WTC11 (cell line): ENCODE measurements around the gene LRSAM1. TPM values are rescaled to one million over a fixed set of nuclear protein-coding genes. Genes with fewer than 3 reads are reported as not detected.

ENCODE experiments used
- ATAC-seq: fragments of 200-7000 bp; cut with Tn5 transposase; 2 replicates; pipeline ENCODE4 v1.10.0; 2021; ENCODE audit warnings: mild to moderate bottlenecking, moderate library complexity
- CTCF ChIA-PET: fragments of 300-600 bp; sonication (Branson Sonifier 250); formaldehyde crosslinking; loops from one replicate; lab custom pipeline; 2021; ENCODE audit warnings: antibody characterized with exemption; lab: Charles Lee
- POLR2A ChIA-PET: fragments of 350-600 bp; sonication (Branson Sonifier 250); formaldehyde crosslinking; loops from one replicate; lab custom pipeline; 2021; ENCODE audit warnings: antibody characterized with exemption; lab: Charles Lee
- DNase-seq: peaks from one replicate; pipeline ENCODE4 v3.0.0; 2021; ENCODE audit warnings: low spot score
- H3K27ac Mint-ChIP-seq: 2 replicates; pipeline ENCODE4 v1.8.0; 2021; ENCODE audit warnings: mixed read lengths
- H3K27me3 Mint-ChIP-seq: 2 replicates; pipeline ENCODE4 v1.8.0; 2021; ENCODE audit warnings: low read depth, mild to moderate bottlenecking, moderate library complexity, mixed read lengths
- H3K36me3 Mint-ChIP-seq: 2 replicates; pipeline ENCODE4 v1.8.0; 2021; ENCODE audit warnings: mixed read lengths
- H3K4me1 Mint-ChIP-seq: 2 replicates; pipeline ENCODE4 v1.8.0; 2022; ENCODE audit warnings: mixed read lengths
- H3K4me3 Mint-ChIP-seq: 2 replicates; pipeline ENCODE4 v1.8.0; 2021; ENCODE audit warnings: mild to moderate bottlenecking, moderate library complexity, mixed read lengths
- H3K9me3 Mint-ChIP-seq: 2 replicates; pipeline ENCODE4 v1.8.0; 2021; ENCODE audit warnings: mixed read lengths
- ARID4B ChIP-seq: sonication (generic); formaldehyde crosslinking; IDR thresholded peaks from 2 replicates; pipeline ENCODE4 v1.8.0; 2023; ENCODE audit warnings: missing genetic modification reagents, mild to moderate bottlenecking, borderline replicate concordance
- CREM ChIP-seq: sonication (generic); formaldehyde crosslinking; IDR thresholded peaks from 2 replicates; pipeline ENCODE4 v1.8.1; 2022; ENCODE audit warnings: mild to moderate bottlenecking, missing genetic modification reagents, moderate library complexity
- GRHL2 ChIP-seq: fragments of 250-450 bp; sonication (Bioruptor Pico); IDR thresholded peaks from 2 replicates; pipeline ENCODE4 v1.8.0; 2022; ENCODE audit warnings: mild to moderate bottlenecking, moderate library complexity; ENCODE audit not compliant: insufficient replicate concordance, severe bottlenecking
- KAT7 ChIP-seq: sonication (generic); formaldehyde crosslinking; IDR thresholded peaks from 2 replicates; pipeline ENCODE4 v1.8.1; 2023; ENCODE audit warnings: missing genetic modification reagents, mild to moderate bottlenecking, borderline replicate concordance
- TP53 ChIP-seq: sonication (generic); formaldehyde crosslinking; IDR thresholded peaks from 2 replicates; pipeline ENCODE4 v1.8.1; 2023; ENCODE audit warnings: mild to moderate bottlenecking, missing genetic modification reagents
- ZNF121 ChIP-seq: sonication (generic); formaldehyde crosslinking; IDR thresholded peaks from 2 replicates; pipeline ENCODE4 v1.8.0; 2023; ENCODE audit warnings: missing genetic modification reagents
- ZNF396 ChIP-seq: fragments of 250-450 bp; sonication (Bioruptor Pico); IDR thresholded peaks from 2 replicates; pipeline ENCODE4 v1.8.0; 2021; ENCODE audit warnings: mild to moderate bottlenecking, moderate library complexity, borderline replicate concordance
- ZNF425 ChIP-seq: fragments of 250-450 bp; sonication (Bioruptor Pico); conservative IDR thresholded peaks from 2 replicates; pipeline ENCODE4 v1.9.0; 2021; ENCODE audit warnings: mild to moderate bottlenecking
- total RNA-seq: library from RNA; stranded (reverse); gene quantifications from 3 replicates; pipeline ENCODE4 v1.2.3, GENCODE V29; 2021
- TF ChIP-seq, protein P1 (sequence below): sonication (generic); formaldehyde crosslinking; IDR thresholded peaks from 2 replicates; pipeline ENCODE4 v1.8.0; 2022; ENCODE audit warnings: mild to moderate bottlenecking, missing genetic modification reagents
- TF ChIP-seq, protein P2 (sequence below): sonication (generic); formaldehyde crosslinking; IDR thresholded peaks from 2 replicates; pipeline ENCODE4 v1.8.1; 2023; ENCODE audit warnings: mild to moderate bottlenecking, moderate library complexity, missing genetic modification reagents
- TF ChIP-seq, protein P3 (sequence below): sonication (generic); formaldehyde crosslinking; IDR thresholded peaks from 2 replicates; pipeline ENCODE4 v1.8.1; 2023; ENCODE audit warnings: mild to moderate bottlenecking, missing genetic modification reagents, moderate library complexity

Gene LRSAM1
- total RNA-seq, 1 experiment from 2014 or later = 32.4 TPM

- TF ChIP-seq, protein P1, sequence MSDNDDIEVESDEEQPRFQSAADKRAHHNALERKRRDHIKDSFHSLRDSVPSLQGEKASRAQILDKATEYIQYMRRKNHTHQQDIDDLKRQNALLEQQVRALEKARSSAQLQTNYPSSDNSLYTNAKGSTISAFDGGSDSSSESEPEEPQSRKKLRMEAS (CRISPR knock-in tag) = no peak
- TF ChIP-seq ZNF425 (CRISPR knock-in tag) = no peak
- TF ChIP-seq, all 79 proteins: peak for 0
Measured at GRCh38 chr9:127517620-127518019, 66.3 kb downstream of the LRSAM1 start (continued).

GRCh38 chr9:127518091-127518856 lies 67.0 kb downstream of the LRSAM1 start:
- ATAC-seq (no peak), DNase-seq (no peak)
- Mint-ChIP-seq H3K9me3 (peaks cover 7% of the 10 kb centered on the region), H3K27me3 (no peaks in the 10 kb centered on the region), H3K27ac (0 out of 2 replicates have a peak overlapping the region, but pooled peaks have one; percentile 49), H3K4me3 (no peak overlapping the region), H3K36me3 (peaks cover 36% of the 10 kb centered on the region), H3K4me1 (peaks cover 14% of the 10 kb centered on the region)
- ChIA-PET CTCF (interaction anchor here (0.6 to 1.9 kb wide), 6 partner anchors 14 to 315 kb away, joined by 3 to 7 read pairs (median 5); partner anchors contain the start of gene TOR2A), POLR2A (no interaction called here)
- no peak for TF ChIP-seq ARID4B (CRISPR knock-in tag)
- no peak for TF ChIP-seq TP53 (CRISPR knock-in tag)
- TF ChIP-seq CREM = no peak
- TF ChIP-seq, protein P1 (CRISPR knock-in tag) = no peak
- TF ChIP-seq ZNF121 (CRISPR knock-in tag) = no peak
- TF ChIP-seq, protein P2, sequence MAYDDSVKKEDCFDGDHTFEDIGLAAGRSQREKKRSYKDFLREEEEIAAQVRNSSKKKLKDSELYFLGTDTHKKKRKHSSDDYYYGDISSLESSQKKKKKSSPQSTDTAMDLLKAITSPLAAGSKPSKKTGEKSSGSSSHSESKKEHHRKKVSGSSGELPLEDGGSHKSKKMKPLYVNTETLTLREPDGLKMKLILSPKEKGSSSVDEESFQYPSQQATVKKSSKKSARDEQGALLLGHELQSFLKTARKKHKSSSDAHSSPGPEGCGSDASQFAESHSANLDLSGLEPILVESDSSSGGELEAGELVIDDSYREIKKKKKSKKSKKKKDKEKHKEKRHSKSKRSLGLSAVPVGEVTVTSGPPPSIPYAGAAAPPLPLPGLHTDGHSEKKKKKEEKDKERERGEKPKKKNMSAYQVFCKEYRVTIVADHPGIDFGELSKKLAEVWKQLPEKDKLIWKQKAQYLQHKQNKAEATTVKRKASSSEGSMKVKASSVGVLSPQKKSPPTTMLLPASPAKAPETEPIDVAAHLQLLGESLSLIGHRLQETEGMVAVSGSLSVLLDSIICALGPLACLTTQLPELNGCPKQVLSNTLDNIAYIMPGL (CRISPR knock-in tag) = no peak
- TF ChIP-seq ZNF396 (CRISPR knock-in tag) = no peak
- TF ChIP-seq, protein P3, sequence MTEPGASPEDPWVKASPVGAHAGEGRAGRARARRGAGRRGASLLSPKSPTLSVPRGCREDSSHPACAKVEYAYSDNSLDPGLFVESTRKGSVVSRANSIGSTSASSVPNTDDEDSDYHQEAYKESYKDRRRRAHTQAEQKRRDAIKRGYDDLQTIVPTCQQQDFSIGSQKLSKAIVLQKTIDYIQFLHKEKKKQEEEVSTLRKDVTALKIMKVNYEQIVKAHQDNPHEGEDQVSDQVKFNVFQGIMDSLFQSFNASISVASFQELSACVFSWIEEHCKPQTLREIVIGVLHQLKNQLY (CRISPR knock-in tag) = no peak
- TF ChIP-seq KAT7 (CRISPR knock-in tag) = no peak
- no peak for TF ChIP-seq GRHL2
